Endothelial cell of umbilical vein (primary cell): ENCODE measurements around the gene RASL10B.

Experiments used
- CTCF ChIP-seq, 2 donors: IDR thresholded peaks; 1 replicate in 1 of 2; 2 replicates in 1 of 2; pipeline ENCODE4 v1.5.1; 2011; ENCODE audit warnings: low read length in 2 of 2, mild to moderate bottlenecking in 2 of 2, moderate library complexity in 2 of 2, control low read depth in 1 of 2, inconsistent platforms in 1 of 2, low read depth in 1 of 2; ENCODE audit not compliant: insufficient read depth in 1 of 2; ENCODE audit errors: extremely low read depth in 1 of 2
- EZH2 ChIP-seq: IDR thresholded peaks from 2 replicates; pipeline ENCODE4 v1.6.1; 2012; ENCODE audit warnings: borderline replicate concordance, low read depth, mild to moderate bottlenecking, moderate library complexity, low read length, inconsistent platforms; ENCODE audit not compliant: severe bottlenecking
- GATA2 ChIP-seq: IDR thresholded peaks from 2 replicates; pipeline ENCODE4 v1.7.0; 2011; ENCODE audit warnings: low read depth, mild to moderate bottlenecking, moderate library complexity, mixed read lengths, low read length; ENCODE audit not compliant: insufficient read length, insufficient read depth
- JUN ChIP-seq: IDR thresholded peaks from 2 replicates; pipeline ENCODE4 v1.6.1; 2011; ENCODE audit warnings: borderline replicate concordance, low read depth; ENCODE audit not compliant: insufficient read length, insufficient read depth
- MAX ChIP-seq: IDR thresholded peaks from 2 replicates; pipeline ENCODE4 v1.6.1; 2011; ENCODE audit not compliant: insufficient read depth, insufficient read length
- MYC ChIP-seq: IDR thresholded peaks from one replicate; pipeline ENCODE4 v1.6.1; 2011; ENCODE audit warnings: mild to moderate bottlenecking, low read depth, low read length
- POLR2A ChIP-seq: IDR thresholded peaks from 2 replicates; pipeline ENCODE4 v1.6.1; 2012; ENCODE audit warnings: low read depth, mild to moderate bottlenecking, control low read depth, low read length

GRCh38 chr17:35748341-35748841 lies 17.0 kb downstream of the RASL10B start:
- TF ChIP-seq CTCF (IDR thresholded peaks at IDR 0.05; ENCODE audit: extremely low read depth in 1 of 2, insufficient read depth in 1 of 2, low read depth in 1 of 2, low read length in 2 of 2) (no peak), JUN (no peak), GATA2 (no peak), MAX (no peak), MYC (no peak), EZH2 (no peak), POLR2A (no peak)
